ENCODE data around the gene TMEM203. TPM values are rescaled to one million over a fixed set of nuclear protein-coding genes. Genes with fewer than 3 reads are reported as not detected.

TMEM203 gene
- total RNA-seq, 4 donors from 2014 or later = 45.7 to 60.7 (median 49.4) TPM

DNA sequence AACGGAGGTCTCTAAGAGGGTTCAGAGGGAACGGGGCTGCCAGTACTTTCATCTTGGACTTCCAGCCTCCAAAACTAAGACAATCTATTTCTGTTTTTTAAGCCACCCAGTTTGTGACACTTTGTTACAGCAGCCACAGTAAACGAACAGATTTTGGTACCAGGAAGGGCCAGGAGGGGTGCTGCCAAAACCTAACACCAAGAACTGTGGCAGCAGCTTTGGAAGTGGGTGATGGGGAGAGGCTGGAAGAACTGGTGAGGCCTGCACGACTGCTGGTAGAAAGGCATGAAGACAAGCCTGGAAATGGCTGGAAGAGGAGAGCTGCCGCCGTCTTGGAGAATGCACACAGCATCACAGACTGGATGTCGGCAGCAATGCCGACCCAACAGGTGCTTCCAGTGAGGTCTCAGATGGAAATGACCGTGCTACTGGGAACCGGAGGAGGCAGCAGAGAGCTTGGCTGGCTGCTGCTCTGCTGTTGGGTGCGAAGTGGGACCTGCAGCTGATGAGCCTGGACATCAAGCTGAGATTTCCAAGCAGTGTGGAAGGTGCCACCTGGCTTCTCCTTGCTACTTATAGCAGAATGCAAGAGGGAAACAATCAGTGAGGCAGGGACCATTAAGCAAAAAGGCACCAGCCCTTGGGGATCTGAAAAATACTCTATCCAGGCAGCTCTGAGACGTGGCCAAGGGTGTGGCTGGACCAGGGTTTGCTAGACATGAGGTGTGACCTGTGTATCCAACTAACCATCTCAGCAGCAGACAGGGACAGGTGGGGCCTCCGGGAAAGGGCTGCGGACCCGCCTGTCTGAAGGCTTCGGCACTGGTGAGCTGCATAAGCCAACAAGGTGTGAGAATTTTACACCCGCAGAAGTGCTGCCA, 28.9 kb downstream of the TMEM203 start:
- H3K4me3 ChIP-seq (ENCODE audit: low read depth, poor library complexity, severe bottlenecking) = no peak overlapping the region
- intact Hi-C loops (cut with DNase I; ENCODE audit: low total_unique reads) = no loop called here
- no peak for DNase-seq (ENCODE audit: low spot score in 2 of 2)
- WGBS, 2 donors = 35 to 46% methylated on average over 17 of the region's 17 CpGs
- TF ChIP-seq, protein P1, sequence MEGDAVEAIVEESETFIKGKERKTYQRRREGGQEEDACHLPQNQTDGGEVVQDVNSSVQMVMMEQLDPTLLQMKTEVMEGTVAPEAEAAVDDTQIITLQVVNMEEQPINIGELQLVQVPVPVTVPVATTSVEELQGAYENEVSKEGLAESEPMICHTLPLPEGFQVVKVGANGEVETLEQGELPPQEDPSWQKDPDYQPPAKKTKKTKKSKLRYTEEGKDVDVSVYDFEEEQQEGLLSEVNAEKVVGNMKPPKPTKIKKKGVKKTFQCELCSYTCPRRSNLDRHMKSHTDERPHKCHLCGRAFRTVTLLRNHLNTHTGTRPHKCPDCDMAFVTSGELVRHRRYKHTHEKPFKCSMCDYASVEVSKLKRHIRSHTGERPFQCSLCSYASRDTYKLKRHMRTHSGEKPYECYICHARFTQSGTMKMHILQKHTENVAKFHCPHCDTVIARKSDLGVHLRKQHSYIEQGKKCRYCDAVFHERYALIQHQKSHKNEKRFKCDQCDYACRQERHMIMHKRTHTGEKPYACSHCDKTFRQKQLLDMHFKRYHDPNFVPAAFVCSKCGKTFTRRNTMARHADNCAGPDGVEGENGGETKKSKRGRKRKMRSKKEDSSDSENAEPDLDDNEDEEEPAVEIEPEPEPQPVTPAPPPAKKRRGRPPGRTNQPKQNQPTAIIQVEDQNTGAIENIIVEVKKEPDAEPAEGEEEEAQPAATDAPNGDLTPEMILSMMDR (IDR thresholded peaks at IDR 0.05) = peak in 1 of 3 donors; percentile 29
- no peak for TF ChIP-seq POLR2A (IDR thresholded peaks at IDR 0.05)

DNA sequence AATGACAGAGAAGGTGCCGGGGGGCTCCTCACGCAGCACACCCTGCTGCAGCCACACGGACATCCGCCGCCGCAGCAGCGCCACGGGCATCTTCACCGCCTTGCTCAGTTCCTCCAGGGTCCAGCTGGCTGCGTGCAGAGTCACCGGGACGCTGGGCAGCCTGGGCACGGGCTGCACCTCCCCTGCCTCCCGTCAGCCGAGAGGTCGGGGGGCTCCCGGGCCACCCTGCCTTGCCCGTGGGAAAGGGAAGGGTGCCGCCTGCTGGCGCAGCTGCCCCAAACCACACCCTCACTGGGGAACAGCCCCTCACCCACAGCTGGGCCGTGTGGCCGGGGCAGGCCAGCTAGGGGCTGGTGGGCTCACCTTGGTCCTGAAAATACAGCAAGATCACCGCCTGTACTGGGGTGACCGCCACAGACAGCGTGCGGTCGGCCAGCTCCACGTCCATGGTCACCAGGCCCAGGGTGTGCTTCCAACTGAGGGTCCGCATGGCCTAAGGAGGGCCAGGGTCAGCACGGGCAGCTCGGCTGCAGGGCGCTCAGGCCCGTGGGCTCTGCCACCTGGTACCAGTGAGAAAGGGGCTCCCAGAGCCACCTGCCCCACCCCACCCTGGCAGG, 30.0 kb downstream of the TMEM203 start:
- H3K4me3 ChIP-seq (ENCODE audit: low read depth, poor library complexity, severe bottlenecking) = no peak overlapping the region
- WGBS, 2 donors = 26 to 34% methylated on average over 7 to 19 of the region's 33 CpGs
- intact Hi-C loops (cut with DNase I; ENCODE audit: low total_unique reads) = loop anchor here (2.0 kb wide), 1 partner anchor 55 kb away; the partner anchor contains the start of gene SLC34A3
- no peak for DNase-seq (ENCODE audit: low spot score in 2 of 2)
- TF ChIP-seq POLR2A (IDR thresholded peaks at IDR 0.05) = no peak
- TF ChIP-seq, protein P1 (IDR thresholded peaks at IDR 0.05) = no peak

DNA sequence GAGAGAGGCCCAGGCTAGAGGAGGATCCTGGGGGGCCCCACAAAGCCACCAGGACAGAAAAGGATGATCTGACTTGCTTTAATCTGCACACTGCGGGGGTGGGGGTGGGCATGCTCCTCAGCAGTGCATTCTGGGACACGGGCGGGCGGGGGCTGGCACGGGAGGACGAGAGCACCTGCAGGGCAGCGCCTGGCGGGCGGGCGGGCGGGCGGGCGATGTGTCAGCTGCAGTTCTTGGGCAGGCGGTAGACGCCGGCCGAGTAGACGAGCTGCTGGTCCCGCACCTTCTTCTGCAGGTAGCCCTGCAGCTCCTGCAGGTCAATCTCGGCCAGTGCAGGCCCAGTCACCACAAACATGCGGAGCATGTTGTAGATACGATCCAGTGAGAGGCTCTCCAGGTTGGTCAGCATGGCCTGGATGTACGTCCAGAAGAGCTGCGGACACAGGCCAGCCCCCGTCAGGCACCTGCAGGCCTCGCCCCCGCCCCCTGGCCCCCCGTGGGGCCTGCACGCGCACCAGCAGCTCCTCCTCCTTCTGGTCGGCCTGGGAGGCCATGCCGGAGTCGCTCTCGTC, 30.6 kb downstream of the TMEM203 start:
- intact Hi-C loops (cut with DNase I; ENCODE audit: low total_unique reads) = loop anchor here (2.0 kb wide), 1 partner anchor 56 kb away; the partner anchor contains the start of gene SLC34A3

DNA sequence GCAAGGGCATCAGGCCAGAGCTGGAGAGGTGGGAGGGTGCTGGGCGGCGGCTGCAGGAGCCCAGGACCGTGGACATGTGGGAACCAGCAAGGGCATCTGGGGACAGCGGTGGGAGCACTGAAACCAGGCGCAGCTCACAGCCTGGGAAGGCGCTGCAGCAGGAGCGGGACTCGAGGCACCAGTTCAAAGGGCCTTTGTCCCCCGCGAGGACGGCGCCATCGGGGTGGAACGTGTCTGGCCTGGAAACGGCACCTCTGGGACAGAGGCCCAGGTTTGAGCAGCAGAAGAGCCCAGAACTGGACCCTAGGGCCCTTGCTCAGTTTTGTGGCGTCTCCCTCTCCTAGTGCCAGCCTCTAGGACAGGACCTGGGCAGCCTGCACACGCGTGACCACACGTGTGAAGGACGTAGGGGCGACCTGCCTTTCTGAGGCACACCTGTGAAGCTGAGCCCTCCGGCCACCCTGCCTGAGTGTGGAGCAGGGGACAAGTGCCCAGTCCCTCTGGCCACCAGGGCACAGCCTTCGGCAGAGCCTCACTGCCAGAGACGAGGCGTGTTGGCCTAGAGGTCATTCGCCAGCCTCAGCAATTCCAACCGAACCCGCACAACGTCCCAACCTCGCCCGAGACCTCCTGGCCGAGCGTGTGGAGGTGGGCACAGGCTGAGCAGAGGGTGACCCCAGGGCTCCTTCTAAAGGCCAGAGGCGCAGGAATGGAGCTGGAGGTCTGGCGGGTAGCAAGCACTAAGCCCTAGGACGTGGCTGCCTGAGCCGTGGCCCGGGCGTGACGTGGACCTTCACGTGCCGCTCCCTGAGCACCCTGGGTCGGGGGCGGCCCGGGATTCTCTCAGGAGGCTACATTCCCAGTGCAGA, 31.4 kb downstream of the TMEM203 start:
- no peak for DNase-seq (ENCODE audit: low spot score in 2 of 2)
- WGBS, 2 donors = 65% methylated on average over 31 to 37 of the region's 45 CpGs
- TF ChIP-seq, protein P1 (IDR thresholded peaks at IDR 0.05) = no peak
- TF ChIP-seq POLR2A (IDR thresholded peaks at IDR 0.05) = no peak
- H3K4me3 ChIP-seq (ENCODE audit: low read depth, poor library complexity, severe bottlenecking) = no peak overlapping the region
- intact Hi-C loops (cut with DNase I; ENCODE audit: low total_unique reads) = loop anchor here (2.0 kb wide), 1 partner anchor 57 kb away; the partner anchor contains the start of gene SLC34A3

More for the DNA sequence above, 30.6 kb downstream of the TMEM203 start:
- no peak overlapping the region for H3K4me3 ChIP-seq (ENCODE audit: low read depth, poor library complexity, severe bottlenecking)
- DNase-seq (ENCODE audit: low spot score in 2 of 2) = no peak
- TF ChIP-seq, protein P1 (IDR thresholded peaks at IDR 0.05) = no peak
- no peak for TF ChIP-seq POLR2A (IDR thresholded peaks at IDR 0.05)
- WGBS, 2 donors = 23 to 31% methylated on average over 13 to 29 of the region's 34 CpGs

All from lower leg skin (tissue), 4 donors.